Fibroblast of the aortic adventitia (primary cell): Measurements from ENCODE around the gene ADCY2. TPM values are rescaled to one million over a fixed set of nuclear protein-coding genes. Genes with fewer than 3 reads are reported as not detected.

Experiments
- DNase-seq: peaks from one replicate; pipeline ENCODE4 v3.0.0-alpha.2; 2010; ENCODE audit warnings: low read depth
- H3K4me3 ChIP-seq: 2 replicates; pipeline ENCODE4 v1.5.1; 2011; ENCODE audit warnings: low read depth, mild to moderate bottlenecking, control low read depth, low read length, moderate library complexity
- CTCF ChIP-seq: IDR thresholded peaks from 2 replicates; pipeline ENCODE4 v1.5.1; 2011; ENCODE audit warnings: mild to moderate bottlenecking, low read length, control low read depth, inconsistent platforms; ENCODE audit not compliant: insufficient read depth
- total RNA-seq: library from RNA; depleted of rRNA; stranded (reverse); fragments of >200 nt; gene quantifications from 2 replicates; pipeline ENCODE4 v1.2.3, GENCODE V29; 2012; ENCODE audit warnings: low replicate concordance

The ADCY2 gene
- total RNA-seq, 1 donor, result 0.09 TPM

- no peak for DNase-seq
- no peak for TF ChIP-seq CTCF
- no peak overlapping the region for H3K4me3 ChIP-seq
Observed at GRCh38 chr5:7493622-7494021, 97.7 kb downstream of the ADCY2 start.

- no peak overlapping the region for H3K4me3 ChIP-seq
- no peak for TF ChIP-seq CTCF
- DNase-seq, result no peak
Observed at GRCh38 chr5:7494481-7495130, 98.7 kb downstream of the ADCY2 start.

GRCh38 chr5:7495131-7495517 is 99.2 kb downstream of the ADCY2 start:
- TF ChIP-seq CTCF, result no peak
- peak; percentile 0 for DNase-seq
- H3K4me3 ChIP-seq, result no peak overlapping the region

GRCh38 chr5:7500256-7500655 is 104.3 kb downstream of the ADCY2 start:
- no peak overlapping the region for H3K4me3 ChIP-seq
- no peak for TF ChIP-seq CTCF
- DNase-seq, result no peak

GRCh38 chr5:7501061-7501460 is 105.1 kb downstream of the ADCY2 start:
- no peak for DNase-seq
- no peak for TF ChIP-seq CTCF
- H3K4me3 ChIP-seq, result no peak overlapping the region

GRCh38 chr5:7503564-7503963 is 107.6 kb downstream of the ADCY2 start:
- no peak overlapping the region for H3K4me3 ChIP-seq
- TF ChIP-seq CTCF, result no peak
- no peak for DNase-seq
